RPMI7951 (cell line): ENCODE data around the gene SLC13A2. TPM values are rescaled to one million over a fixed set of nuclear protein-coding genes. Genes with fewer than 3 reads are reported as not detected.
"Not testable (repeated sequence)": the region's sequence is repeated elsewhere in the genome, so short reads cannot be mapped to it uniquely, and the experiment has no call there.

Experiments used
- DNase-seq: peaks from one replicate; pipeline ENCODE4 v3.0.0-alpha.2; 2012; ENCODE audit warnings: low read depth
- total RNA-seq: library from RNA; depleted of rRNA; stranded (reverse); fragments of >200 nt; shearing (Covaris generic); gene quantifications from 2 replicates; pipeline ENCODE4 v1.2.3, GENCODE V29; 2014

SLC13A2 gene
- total RNA-seq, 1 experiment from 2014 or later = not detected

- DNase-seq = no peak
Observed at GRCh38 chr17:28514561-28515002, 41.1 kb downstream of the SLC13A2 start.

GRCh38 chr17:28515518-28515917, 42.1 kb downstream of the SLC13A2 start:
- no peak for DNase-seq

DNA sequence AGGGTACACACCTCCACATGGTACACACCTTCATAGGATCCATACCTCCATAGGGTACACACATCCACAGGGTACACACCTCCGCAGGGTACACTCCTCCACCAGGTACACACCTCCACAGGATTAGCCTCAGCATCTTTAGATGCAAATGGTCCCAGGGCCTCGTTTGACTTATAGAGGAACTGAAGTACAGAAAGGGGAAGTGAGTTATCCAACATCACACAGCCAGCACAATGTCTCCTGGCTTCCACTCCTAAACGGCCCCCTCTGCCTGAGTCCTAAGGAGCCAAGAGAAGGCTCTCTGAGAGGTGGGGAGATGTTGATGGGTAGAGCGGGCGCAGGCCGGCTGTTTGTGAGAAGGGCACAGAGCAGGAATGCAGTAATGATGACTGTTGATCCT, 44.7 kb downstream of the SLC13A2 start:
- DNase-seq = no peak

- no peak for DNase-seq
Observed at GRCh38 chr17:28518578-28518977, 45.1 kb downstream of the SLC13A2 start.

- no peak for DNase-seq
Observed at GRCh38 chr17:28519236-28519635, 45.8 kb downstream of the SLC13A2 start.

- no peak for DNase-seq
Observed at GRCh38 chr17:28520687-28521086, 47.2 kb downstream of the SLC13A2 start.

DNA sequence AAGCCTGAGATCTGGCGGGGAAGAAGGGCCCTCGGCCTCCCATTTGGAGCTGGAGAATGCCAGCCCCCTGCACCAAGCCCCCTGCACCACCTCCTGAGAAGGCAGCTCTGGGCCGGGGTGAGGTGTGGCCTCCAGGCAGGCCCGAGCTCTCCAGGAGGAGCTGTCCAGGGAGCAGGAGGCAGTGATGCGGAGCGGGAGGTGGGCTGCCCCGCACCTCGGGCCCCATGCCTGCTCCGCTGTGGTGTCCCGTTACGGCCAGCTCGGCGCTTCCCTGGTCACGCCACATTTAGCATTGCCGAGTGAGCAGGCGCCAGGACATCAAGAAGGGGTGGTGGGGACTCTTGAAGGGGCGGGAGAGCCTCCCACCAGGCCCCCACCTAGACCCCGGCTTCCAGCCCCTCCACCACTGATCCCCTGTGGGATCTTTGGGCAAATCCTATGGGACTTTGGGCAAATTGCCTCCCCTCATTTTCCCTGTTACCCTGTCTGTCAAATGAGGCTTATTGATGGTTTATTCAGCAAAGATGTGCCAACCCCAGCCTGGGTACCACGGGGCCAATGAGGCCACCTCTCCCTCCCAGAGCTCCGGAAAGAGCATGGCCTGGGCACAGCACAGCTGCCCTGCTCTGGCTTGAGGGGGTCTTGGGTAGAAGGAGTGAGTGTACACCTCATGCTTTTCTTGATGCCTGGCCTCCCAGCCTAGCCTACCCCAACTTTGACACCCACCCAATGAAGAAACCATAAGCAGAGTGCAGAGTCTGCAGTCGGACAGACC, 48.1 kb downstream of the SLC13A2 start:
- no peak for DNase-seq

- DNase-seq = not testable (repeated sequence)
Observed at GRCh38 chr17:28522281-28522680, 48.8 kb downstream of the SLC13A2 start.

DNA sequence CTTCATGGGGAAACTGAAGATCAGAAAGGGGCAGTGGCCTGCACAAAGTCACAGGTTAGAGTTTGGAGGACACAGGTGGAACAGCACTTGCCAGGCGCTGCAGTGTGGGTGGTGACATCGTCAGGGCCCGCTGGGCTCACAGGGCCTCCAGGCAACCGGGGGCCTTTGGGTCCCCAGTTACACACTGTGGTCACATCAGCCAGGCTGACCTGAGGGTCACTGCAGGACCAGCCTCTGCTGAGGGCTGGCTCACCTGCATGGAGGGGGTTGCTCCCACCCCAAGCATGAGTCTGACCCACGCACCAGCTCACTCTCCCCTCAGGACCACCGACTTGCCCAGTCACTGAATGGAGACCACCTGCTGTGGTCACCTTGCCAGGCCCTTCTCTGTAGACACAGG, 49.7 kb downstream of the SLC13A2 start:
- no peak for DNase-seq

DNA sequence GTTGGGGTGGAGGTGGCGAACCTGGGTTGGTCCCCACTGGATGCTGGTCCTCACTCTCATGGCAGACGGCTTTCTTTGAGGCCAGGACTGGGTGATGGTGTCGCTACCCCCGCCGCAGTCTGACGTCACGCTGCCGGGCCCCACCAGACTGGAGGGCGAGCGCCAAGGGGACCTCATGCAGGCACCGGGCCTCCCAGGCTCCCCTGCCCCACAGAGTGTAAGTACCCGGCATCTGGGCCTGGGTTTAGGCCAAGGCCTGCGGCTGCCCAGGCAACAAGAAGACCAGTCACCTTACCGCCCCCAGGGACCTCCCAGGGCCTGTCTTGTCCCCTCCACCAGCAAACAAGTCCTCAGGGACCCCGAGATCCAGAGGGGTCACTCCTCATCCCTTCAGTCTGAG, 50.4 kb downstream of the SLC13A2 start:
- no peak for DNase-seq

DNA sequence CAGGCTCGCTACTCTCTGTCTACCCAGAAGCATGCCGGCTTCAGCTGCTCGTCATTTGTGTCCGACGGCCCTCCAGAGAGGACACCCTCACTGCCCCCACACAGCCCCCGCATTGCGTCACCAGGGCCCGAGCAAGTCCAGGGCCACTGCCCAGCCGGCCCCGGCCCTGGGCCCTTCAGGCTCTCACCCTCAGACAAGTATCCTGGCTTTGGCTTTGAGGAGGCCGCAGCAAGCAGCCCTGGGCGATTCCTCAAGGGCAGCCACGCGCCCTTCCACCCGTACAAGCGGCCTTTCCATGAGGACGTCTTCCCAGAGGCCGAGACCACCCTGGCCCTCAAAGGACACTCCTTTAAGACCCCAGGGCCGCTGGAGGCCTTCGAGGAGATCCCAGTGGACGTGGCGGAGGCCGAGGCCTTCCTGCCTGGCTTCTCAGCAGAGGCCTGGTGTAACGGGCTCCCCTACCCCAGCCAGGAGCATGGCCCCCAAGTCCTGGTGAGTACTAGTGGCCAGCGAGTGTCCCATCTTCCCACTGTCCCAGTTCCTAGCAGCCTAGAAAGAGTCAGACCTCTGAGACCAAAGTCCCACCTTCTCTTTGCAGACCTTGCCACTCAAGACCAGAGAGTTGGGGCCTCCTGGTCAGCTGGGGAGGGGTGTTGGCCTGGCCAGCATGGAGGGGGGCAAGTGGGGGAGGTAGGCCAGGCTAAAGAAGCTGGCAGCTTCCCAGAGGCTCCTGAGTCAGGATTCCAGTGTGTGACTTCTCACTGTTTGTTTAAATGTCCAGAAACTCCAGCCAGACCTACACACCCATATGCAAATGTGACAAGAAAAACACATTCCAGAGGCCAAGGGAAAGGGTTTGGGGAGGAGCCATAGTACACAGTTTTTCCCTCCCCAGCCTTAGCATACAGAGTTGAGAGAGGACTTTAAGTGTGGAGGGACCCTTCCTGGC, 51.3 kb downstream of the SLC13A2 start:
- no peak for DNase-seq

- DNase-seq = no peak
Observed at GRCh38 chr17:28526381-28526780, 52.9 kb downstream of the SLC13A2 start.

GRCh38 chr17:28527181-28527681, 53.8 kb downstream of the SLC13A2 start:
- no peak for DNase-seq

DNA sequence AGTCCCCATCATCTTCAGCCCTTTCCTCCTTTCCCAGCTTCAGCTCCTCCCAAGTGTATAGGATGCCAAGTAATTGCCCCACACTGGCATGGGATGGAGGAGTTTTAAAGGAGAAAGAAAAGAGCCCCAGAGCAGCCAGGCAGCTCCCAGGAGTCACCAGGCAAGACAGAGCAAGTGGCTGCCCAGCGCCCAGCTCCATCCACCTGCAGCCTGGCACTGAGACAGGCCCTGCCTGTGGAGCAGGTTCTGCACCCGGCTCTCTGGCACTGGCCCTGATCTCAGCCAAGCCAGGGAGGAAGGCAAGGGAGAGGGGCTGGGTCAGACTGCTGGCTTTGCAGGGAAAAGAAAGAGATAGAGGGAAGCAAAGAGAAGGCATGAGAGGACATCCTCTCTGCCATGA, 54.4 kb downstream of the SLC13A2 start:
- no peak for DNase-seq

- DNase-seq = peak; percentile 17
Observed at GRCh38 chr17:28528327-28529012, 55.0 kb downstream of the SLC13A2 start.

DNA sequence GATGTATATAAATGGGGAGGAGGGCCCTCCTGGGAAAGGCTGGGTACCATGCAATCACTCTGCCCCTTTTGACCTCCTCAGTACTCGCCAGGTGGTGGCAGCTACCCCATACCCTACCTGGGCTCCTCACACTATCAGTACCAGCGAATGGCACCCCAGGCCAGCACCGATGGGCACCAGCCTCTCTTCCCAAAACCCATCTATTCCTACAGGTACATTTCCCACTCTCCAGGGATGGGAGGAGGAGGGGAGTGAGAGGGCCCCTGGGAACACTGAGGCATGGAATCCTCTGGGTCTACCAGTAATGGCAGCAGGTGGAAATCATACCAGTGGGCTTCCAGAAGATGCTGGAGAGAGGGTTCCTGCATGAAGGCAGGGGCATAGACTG, 55.6 kb downstream of the SLC13A2 start:
- DNase-seq = no peak

- DNase-seq = no peak
Observed at GRCh38 chr17:28530250-28530649, 56.8 kb downstream of the SLC13A2 start.

DNA sequence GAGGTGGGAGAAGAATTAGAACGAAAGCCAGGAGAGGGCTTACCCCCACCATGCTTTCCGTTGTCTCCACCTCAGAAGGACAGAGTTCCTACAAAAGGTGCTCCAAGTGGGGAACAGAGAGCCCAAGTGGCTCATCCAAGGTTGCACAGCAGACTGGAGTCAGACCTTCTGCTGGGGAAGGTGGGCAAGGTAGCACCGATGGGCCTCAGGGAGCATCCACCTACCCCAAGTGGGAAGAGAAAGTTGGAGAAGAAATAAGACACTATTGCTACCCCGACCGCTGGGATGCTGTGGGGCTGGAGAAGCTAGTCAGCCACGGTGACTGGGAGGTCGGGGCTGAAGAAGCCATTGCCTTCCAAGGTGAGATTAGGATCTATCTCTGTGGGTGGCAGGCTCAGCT, 57.5 kb downstream of the SLC13A2 start:
- DNase-seq = no peak

GRCh38 chr17:28532050-28532960, 58.9 kb downstream of the SLC13A2 start:
- DNase-seq = no peak

- peak; percentile 28 for DNase-seq
Observed at GRCh38 chr17:28533091-28533807, 59.8 kb downstream of the SLC13A2 start.
